GM18526 (cell line): Measurements from ENCODE around the gene PPP1R13B.

Experiments used
- POLR2A ChIP-seq: IDR thresholded peaks from 3 replicates; pipeline ENCODE4 v1.6.1; 2011; ENCODE audit not compliant: insufficient read length; ENCODE audit errors: extremely low read depth

The PPP1R13B gene, protein sequence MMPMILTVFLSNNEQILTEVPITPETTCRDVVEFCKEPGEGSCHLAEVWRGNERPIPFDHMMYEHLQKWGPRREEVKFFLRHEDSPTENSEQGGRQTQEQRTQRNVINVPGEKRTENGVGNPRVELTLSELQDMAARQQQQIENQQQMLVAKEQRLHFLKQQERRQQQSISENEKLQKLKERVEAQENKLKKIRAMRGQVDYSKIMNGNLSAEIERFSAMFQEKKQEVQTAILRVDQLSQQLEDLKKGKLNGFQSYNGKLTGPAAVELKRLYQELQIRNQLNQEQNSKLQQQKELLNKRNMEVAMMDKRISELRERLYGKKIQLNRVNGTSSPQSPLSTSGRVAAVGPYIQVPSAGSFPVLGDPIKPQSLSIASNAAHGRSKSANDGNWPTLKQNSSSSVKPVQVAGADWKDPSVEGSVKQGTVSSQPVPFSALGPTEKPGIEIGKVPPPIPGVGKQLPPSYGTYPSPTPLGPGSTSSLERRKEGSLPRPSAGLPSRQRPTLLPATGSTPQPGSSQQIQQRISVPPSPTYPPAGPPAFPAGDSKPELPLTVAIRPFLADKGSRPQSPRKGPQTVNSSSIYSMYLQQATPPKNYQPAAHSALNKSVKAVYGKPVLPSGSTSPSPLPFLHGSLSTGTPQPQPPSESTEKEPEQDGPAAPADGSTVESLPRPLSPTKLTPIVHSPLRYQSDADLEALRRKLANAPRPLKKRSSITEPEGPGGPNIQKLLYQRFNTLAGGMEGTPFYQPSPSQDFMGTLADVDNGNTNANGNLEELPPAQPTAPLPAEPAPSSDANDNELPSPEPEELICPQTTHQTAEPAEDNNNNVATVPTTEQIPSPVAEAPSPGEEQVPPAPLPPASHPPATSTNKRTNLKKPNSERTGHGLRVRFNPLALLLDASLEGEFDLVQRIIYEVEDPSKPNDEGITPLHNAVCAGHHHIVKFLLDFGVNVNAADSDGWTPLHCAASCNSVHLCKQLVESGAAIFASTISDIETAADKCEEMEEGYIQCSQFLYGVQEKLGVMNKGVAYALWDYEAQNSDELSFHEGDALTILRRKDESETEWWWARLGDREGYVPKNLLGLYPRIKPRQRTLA

DNA sequence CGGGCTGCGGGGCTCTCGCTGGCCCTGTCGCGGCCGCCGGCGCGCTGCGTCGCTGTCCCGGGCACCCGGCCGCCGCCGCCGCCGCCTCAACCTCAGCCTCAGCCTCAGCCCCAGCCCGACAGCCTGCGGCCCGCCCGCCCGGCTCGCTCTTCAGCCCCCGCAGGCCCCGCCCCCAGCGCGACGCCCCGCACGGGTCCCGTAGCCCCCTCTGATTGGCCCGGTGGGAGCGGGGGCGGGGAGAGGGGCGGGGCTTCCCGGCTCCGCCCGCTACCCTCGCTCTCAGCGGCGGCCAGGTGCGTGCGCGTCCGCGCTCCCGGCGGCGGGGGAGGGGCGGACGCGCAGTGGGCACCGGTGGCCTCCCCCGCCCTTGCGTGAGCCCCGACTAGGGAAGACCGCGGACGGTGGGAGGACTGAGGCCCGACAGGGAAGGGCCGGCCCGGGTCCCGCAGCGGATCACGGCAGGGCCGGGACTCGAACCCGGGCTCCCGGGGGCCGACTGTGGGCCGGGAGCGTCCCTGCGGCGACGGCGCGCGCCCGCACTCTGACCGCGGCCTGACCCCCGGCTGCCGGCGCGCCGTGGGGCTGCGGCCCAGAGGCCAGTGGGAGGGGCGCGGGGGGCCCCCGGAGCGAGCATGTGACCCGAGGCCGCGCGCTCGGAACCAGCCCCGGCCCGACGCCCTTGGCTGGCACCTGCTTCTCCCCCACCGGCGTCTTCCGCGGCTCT, at the start of gene PPP1R13B:
PPP1R13B (minus strand) TSS at position 125 of the 724 bp plus-strand sequence. CDS start 268 bp downstream, outside the sequence.
- TF ChIP-seq POLR2A, result peak; percentile 52

DNA sequence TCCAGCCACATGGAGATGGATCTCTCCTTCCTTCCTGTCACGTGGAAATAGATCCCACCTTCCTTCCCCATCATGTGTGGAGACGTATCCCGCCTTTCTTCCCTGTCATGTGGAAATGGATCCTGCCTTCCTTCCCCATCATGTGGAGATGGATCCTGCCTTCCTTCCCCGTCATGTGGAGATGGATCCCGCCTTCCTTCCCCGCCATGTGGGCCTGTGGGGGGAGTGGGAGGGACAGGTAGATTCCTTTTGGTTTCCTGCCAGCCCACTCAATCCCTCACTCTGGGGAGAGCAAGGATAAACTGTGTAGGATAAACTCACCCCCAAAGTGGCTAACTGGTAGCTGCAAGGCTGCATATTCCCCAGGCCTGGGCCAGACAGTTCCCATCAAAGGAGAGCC, 49.2 kb upstream of the PPP1R13B start:
- TF ChIP-seq POLR2A, result no peak

DNA sequence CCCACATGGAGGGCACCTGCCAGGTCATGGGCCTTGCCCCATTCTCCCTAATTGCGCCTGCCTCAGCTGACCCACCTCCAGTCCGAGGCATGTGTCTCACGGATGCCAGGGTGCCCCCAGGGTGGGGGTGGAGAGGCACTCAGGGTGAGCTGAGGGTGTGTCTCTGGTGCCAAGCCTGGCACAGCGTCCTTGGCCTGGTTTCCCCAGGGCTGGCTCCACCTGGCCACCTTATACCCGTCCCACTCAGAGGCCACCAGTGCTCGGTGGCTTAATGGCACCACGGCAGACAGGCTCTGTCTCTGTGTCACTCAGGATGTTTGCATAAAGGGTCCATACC, 47.3 kb upstream of the PPP1R13B start:
- TF ChIP-seq POLR2A, result no peak

DNA sequence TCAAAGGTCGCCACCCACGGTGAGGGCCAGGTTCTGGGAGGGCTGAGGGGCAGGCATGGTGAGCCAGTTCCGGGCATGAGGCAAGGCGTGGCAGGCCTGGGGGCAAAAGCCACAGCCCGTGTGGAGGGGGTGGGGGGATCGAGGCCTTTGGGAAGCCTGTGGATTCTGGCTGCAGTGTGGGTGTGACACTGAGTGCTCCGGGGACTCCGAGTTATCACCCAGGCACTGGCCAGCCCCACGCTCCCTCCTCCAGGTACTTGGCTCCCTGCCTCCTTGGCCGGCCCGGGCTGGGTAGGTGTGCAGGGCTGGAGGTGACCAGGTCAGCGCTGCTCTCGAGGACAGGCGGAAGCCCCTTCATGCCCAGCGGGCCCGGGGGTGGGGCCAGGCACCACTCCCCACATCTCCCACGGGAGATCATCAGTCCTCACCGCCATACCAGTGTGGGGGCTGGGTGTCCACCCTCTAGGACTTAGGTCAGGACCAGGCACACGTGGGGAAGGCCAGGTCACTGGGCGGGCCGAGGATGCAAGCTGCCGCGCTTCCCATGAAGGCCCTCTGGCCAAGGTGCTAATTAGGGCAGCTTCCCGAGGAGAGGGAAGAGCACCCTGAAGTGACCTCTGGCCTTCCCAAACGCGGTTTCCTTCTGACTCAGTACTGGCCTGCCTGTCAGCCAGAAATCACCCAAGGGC, 46.8 kb upstream of the PPP1R13B start:
- TF ChIP-seq POLR2A, result no peak

DNA sequence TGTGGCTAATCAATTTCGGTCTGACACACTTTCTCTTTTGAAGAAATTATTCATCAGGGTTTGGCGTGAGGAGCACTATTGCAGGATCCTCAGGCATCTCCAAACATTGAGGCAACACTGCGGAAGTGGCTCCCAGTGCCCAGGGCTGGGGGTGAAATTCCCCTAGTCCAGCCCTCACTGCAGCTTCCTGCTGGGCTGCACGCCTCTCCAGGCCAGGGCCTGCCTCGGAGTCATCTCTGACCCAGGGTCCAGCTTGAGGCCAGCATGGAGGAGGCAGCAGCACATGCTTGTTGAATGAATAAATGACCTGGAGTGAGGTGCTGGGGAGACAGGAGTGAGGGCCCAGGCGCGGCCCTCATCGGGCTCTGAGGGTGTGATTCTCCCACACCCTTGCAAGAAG, 44.9 kb upstream of the PPP1R13B start:
- no peak for TF ChIP-seq POLR2A

DNA sequence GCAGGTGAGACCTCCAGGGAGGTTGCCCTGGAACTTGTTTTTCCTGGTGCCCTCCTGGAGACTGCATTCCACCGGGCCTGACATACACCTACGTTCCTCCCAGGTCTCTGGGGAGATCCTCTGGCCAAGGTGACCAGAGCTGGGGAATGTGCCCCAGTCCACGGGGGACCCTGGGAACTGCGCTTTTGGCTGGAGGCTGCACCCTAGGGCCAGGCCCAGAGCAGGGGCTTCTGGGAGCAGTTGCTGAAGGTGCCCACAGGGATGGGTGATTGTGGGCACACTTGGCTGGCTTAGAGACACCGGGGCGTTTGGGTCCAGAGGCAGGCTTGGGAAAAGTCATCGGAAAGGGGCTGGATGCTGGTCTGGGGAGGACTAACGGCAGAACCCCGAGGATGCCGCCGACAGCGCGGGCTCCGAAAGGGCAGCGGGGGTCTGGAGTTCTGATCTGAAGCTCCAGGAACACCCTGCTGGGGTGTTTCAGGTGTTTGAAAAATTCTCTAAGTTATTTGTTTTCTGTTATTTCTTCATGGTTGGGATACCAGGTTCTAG, 44.4 kb upstream of the PPP1R13B start:
- no peak for TF ChIP-seq POLR2A

DNA sequence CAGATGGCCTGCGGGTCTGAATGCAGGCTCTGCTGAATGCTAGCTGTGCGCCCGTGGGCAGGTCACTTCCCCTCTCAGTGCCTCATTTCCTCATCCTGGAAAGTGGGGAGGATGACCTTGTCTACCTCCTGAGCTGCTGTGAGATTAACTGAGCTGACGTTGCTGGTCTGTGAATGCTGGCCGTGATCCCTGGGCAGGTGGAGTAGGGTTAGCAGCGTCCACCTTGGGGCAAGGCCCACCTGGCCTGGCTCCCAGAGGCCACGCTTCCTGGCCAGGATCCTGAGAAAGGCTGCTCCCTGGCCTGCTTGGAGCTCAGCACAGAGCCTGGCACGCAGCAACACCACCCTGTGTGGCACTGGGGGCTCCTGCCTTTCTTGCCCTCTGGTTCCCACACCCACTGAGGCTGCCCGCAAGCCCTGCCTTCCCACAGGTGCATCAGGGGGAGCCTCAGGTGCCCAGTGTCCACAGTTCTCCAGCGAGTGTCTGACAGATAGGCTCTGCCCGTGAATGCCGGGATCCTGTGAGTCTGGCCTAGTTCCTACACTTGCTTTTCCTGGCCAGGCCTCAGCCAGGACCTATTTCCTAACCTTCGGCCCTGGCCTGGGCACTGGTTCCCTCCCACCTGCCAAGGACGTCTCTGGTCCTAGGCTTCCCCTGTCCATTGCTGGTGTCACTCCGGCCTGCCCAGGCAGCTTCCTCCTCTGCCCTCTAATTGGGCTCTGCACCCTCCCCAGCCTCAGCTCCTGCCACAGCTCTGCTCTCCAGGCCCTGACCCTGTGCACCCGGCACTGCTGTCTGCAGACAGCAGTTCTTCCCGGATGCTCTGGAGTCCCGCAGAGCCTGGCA, 43.7 kb upstream of the PPP1R13B start:
- TF ChIP-seq POLR2A, result no peak

DNA sequence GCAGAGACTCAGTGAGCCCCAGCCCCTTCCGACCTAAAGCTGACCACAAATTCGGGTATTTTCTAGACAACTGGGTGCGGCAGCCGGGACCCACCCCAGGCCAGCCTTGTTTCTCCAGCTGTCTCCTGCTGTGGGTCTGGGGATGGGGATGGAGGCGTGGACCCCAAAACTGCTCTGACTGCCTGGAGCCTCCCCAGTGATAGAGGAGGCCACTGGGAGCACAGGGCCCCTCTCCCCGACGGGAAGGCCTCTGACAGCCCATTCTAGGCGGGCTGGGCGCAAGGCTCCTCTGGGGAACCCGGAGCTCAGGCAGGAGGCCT, 42.6 kb upstream of the PPP1R13B start:
- TF ChIP-seq POLR2A, result no peak

DNA sequence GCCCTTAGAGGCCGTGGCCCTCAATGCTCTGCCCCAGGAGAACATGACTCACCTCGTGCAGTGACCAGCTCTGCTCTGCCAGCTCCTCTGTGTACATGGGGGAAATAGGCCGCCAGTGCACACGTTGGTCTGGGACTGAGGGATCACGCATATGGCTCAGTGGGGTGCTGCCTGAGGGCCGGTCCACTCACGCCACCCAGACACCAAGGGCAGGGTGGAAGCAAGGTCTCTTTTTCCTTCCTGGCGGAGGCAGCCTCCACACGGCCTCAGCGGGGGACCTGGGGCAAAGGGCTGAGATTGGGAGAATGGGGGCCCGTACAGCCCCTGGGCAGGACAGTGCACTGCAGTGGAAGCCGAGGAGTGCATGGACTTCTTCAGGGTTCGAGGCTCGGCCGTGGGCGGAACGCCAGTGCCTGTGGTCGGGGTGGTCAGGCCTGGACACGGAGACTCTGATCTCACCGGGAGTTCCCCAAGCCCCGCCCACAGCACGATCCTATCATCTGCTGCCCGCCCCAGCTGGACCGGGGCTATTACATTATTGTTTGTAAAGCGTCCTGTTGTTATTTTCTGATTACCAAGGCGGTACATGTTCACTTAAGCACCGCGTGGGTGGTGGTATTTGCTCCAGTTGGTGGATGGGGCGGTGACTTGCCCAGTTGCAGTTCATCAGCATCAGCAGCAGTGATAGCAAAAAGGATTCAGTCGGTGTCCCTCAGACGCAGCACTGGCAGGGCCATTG, 42.1 kb upstream of the PPP1R13B start:
- no peak for TF ChIP-seq POLR2A

DNA sequence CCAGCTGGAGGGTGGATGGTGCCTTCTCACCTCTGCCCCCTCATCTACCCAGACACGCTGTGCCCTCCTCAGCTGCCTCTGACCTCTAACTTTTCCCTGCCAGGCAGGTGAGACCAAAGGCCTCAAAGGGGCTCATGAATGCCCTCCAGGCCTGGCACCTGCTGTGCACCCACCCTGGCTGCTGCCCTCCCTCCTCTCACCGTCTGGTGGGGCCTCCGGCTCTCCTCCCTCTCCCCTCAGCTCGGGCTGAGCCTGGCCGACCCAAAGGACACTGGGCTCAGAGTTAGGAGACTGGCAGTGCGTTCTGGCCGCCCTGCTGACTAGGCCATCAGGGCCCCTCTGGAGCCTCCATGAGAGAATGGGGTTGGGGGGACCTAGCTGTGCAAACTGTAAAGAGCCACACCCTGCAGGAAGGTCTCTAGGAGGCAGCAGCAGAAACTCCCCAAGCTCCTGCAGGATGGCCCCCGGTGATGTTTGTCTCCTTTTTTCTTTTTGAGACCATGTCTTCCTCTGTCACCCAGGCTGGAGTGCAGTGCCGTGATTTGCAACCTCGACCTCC, 40.3 kb upstream of the PPP1R13B start:
- no peak for TF ChIP-seq POLR2A

DNA sequence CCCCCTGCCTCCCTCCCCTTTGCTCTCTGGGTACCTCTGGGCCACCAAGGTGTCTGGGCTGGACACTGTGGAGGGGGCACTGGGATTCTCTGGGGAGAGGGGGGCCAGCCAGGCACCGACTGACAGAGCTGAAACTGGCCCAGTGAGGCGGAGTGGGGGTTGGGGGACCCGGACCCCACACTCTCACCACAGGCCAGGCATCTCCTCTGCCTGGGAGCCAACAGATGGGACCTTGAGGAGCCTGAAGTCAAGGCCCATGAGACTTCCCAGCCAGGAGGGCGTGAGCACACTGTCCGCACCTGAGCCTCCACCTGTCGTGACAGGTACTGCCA, 39.8 kb upstream of the PPP1R13B start:
- no peak for TF ChIP-seq POLR2A

DNA sequence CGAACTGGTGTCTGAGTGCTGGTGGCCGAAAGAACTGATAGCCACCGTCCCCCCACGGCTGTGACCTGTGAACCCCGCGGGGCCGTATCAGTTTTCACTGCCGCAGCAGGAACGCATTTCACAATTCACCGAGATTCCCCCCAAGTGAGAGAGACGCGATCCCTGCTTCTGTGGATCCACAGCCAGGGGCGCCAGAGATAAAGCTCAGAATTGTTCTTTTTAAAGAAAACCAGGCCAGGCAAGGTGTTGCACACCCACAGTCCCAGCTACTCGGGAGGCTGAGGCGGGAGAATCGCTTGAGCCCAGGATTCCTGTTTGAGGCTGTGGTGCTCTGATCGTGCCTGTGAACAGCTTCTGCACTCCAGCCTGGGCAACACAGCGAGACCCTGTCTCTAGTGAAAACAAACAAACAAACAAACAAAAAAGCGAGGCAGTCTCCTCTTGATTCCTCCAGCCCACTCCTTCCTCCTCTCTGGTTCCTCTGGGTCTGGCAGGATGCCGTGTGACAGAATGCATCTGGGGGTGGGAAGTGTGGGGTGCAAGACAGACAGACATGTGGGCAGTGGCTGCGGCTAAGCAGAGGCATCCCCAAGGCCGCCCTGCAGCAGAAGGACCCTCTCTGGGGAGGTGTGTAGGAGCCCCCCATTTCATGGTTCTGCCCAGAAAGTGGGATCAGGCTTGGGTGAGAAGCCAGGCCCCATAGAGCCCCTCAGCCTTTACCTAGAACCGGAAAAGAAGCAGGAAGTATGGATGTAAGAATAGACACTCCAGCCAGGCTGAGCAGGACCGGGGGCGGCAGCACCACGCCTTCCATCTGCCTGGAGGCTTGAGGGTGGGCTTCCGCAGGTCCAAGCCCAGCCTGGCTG, 39.2 kb upstream of the PPP1R13B start:
- TF ChIP-seq POLR2A, result no peak
